ENCODE measurements around the gene ATP11B. TPM values are rescaled to one million over a fixed set of nuclear protein-coding genes. Genes with fewer than 3 reads are reported as not detected.
A peak's percentile ranks its signal among the peaks of the same experiment; 100 is the strongest.

Gene ATP11B
- total and polyA plus RNA-seq, 9 of the 15 experiments (the other 6 are each of a cell fraction or from before 2014, with no cell fraction given): 11.9 to 68.7 (median 41.8) TPM

DNA sequence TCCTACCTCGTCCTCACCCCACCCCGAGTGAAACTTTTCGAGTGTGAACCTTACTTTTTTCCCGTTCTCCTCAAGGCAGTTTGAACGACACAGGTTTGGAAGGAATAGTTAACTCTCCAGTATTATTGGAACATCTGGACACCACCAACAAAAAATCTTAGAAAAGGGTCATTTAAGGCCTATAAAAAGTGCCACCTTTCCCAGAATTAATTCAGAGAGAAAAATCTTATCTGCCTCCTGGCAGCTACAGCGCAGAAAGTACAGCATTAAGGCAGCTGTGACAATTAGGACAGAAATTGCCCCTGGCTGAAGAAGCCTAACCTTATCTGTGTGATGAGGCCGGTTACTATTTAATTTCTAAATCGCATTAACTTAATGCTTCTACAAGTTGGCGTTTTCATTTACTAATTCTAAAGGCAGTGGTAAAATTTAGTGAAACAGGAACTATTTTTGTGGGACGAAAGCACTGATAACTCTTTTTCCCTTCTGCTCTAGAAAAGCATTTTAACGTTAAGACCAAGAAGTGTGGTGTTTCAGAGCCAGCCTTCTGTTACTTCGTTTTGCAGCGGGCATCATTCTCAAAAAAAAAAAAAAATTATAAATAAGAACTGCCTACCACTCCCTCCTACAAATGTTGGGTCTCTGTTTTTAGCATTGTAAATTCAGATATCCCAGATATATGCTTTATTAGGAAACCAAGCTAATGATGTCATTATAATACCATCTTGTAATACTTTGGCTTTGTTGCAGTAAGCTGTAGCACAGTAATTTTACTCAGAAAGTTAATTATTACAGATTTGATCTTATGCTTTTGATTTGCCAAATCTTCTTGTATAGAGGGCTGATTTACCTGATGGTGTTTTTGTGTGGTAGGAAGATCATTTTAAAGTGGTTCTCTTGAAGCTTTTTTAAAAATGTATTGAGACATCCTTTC lies 1.4 kb downstream of the ATP11B start:
- Histone ChIP-seq H3K4me1 (replicated peaks in 1 of 2; ENCODE audit: control insufficient read depth in 2 of 2, insufficient read depth in 2 of 2, low read length in 2 of 2) (peaks cover 10% of the 10 kb centered on the region in 2 experiments; a peak in 4 of 5 replicates), H3K4me3 (peak overlapping the region; percentile 82), H3K79me2 (ENCODE audit: control insufficient read depth, insufficient read depth, low read length) (peaks cover 67% of the 10 kb centered on the region), H3K4me2 (ENCODE audit: insufficient read depth, low read length) (peak overlapping the region; percentile 99), H3K36me3 (ENCODE audit: control insufficient read depth, insufficient read depth, low read length) (no peaks in the 10 kb centered on the region; the same call in 2 of the 3 replicates), H3K9me3 (replicated peaks; ENCODE audit: control insufficient read depth, insufficient read depth, low read depth, low read length) (no peaks in the 10 kb centered on the region), H3K9ac (ENCODE audit: insufficient read depth in 1 of 2, low read depth in 2 of 2, low read length in 2 of 2) (peak overlapping the region; percentile 96 to 99), H3K27ac (ENCODE audit: extremely low read depth, low read depth, low read length) (peak overlapping the region; percentile 97), H4K20me1 (replicated peaks; ENCODE audit: control insufficient read depth, insufficient read depth, low read length) (no peaks in the 10 kb centered on the region), H3K27me3 (ENCODE audit: control insufficient read depth in 2 of 2, insufficient read depth in 2 of 2, low read length in 2 of 2) (no peaks in the 10 kb centered on the region), H2AFZ (ENCODE audit: low read depth, low read length) (peak overlapping the region; percentile 81), H3K9me1 (ENCODE audit: control insufficient read depth, insufficient read depth, low read length) (no peaks in the 10 kb centered on the region)
- FAIRE-seq: peak; percentile 61
- in situ Hi-C loops (cut with MboI) (loop anchor here (5.0 kb wide), 1 partner anchor 77 kb away; no protein-coding TSS in a partner anchor), intact Hi-C loops (cut with micrococcal nuclease) (loop anchor here (10.0 kb wide), 1 partner anchor 300 kb away; the partner anchor contains the start of gene MCCC1)
- peak in 2 of 4 experiments; percentile 18 to 46 for DNase-seq (ENCODE audit: extremely low read depth in 1 of 4, low spot score in 3 of 4)
- peak; percentile 19 for ATAC-seq
- 2% methylated on average over 13 of the region's 13 CpGs for WGBS (ENCODE audit: insufficient coverage, low coverage, missing lambda C conversion rate)
- ChIA-PET CTCF (ENCODE audit: low intra/inter-chr PET ratio) (no interaction called here), POLR2A (interaction anchor here (0.5 to 1.9 kb wide), 13 partner anchors 9 to 199 kb away, joined by 3 to 6 read pairs (median 4); no protein-coding TSS in a partner anchor)
- BruUV-seq (replicated peaks): no TSS peak
- no peak for TF ChIP-seq HCFC1 (IDR thresholded peaks at IDR 0.05; ENCODE audit: low read depth, low read length)
- no peak for TF ChIP-seq PHF21A (IDR thresholded peaks at IDR 0.05; ENCODE audit: borderline replicate concordance, low read depth)
- TF ChIP-seq ZNF224 (CRISPR knock-in tag; IDR thresholded peaks at IDR 0.05): no peak
- no peak for TF ChIP-seq FOXP1 (CRISPR knock-in tag; IDR thresholded peaks at IDR 0.05)
- TF ChIP-seq RBM39 (optimal IDR thresholded peaks at IDR 0.05; ENCODE audit: low read depth, low read length): no peak
- no peak for TF ChIP-seq ZNF699 (CRISPR knock-in tag; IDR thresholded peaks at IDR 0.05; ENCODE audit: insufficient replicate concordance)
- no peak for TF ChIP-seq ZFX (CRISPR knock-in tag; IDR thresholded peaks at IDR 0.05)
- TF ChIP-seq, protein P1, sequence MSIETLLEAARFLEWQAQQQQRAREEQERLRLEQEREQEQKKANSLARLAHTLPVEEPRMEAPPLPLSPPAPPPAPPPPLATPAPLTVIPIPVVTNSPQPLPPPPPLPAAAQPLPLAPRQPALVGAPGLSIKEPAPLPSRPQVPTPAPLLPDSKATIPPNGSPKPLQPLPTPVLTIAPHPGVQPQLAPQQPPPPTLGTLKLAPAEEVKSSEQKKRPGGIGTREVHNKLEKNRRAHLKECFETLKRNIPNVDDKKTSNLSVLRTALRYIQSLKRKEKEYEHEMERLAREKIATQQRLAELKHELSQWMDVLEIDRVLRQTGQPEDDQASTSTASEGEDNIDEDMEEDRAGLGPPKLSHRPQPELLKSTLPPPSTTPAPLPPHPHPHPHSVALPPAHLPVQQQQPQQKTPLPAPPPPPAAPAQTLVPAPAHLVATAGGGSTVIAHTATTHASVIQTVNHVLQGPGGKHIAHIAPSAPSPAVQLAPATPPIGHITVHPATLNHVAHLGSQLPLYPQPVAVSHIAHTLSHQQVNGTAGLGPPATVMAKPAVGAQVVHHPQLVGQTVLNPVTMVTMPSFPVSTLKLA (conservative IDR thresholded peaks at IDR 0.05): 0 out of 4 replicates have a peak, but pooled peaks of 1 of the 2 experiments have one; percentile 10
- TF ChIP-seq, protein P2, sequence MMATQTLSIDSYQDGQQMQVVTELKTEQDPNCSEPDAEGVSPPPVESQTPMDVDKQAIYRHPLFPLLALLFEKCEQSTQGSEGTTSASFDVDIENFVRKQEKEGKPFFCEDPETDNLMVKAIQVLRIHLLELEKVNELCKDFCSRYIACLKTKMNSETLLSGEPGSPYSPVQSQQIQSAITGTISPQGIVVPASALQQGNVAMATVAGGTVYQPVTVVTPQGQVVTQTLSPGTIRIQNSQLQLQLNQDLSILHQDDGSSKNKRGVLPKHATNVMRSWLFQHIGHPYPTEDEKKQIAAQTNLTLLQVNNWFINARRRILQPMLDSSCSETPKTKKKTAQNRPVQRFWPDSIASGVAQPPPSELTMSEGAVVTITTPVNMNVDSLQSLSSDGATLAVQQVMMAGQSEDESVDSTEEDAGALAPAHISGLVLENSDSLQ (IDR thresholded peaks at IDR 0.05): no peak
- TF ChIP-seq SMARCB1 (IDR thresholded peaks at IDR 0.05; ENCODE audit: insufficient read length, low read depth): no peak
- TF ChIP-seq, protein P3, sequence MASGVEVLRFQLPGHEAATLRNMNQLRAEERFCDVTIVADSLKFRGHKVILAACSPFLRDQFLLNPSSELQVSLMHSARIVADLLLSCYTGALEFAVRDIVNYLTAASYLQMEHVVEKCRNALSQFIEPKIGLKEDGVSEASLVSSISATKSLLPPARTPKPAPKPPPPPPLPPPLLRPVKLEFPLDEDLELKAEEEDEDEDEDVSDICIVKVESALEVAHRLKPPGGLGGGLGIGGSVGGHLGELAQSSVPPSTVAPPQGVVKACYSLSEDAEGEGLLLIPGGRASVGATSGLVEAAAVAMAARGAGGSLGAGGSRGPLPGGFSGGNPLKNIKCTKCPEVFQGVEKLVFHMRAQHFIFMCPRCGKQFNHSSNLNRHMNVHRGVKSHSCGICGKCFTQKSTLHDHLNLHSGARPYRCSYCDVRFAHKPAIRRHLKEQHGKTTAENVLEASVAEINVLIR (CRISPR knock-in tag; IDR thresholded peaks at IDR 0.05): no peak
- TF ChIP-seq, protein P4, sequence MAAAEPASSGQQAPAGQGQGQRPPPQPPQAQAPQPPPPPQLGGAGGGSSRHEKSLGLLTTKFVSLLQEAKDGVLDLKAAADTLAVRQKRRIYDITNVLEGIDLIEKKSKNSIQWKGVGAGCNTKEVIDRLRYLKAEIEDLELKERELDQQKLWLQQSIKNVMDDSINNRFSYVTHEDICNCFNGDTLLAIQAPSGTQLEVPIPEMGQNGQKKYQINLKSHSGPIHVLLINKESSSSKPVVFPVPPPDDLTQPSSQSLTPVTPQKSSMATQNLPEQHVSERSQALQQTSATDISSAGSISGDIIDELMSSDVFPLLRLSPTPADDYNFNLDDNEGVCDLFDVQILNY (CRISPR knock-in tag; IDR thresholded peaks at IDR 0.05): no peak
- TF ChIP-seq ZBED1 (IDR thresholded peaks at IDR 0.05): no peak
- no peak for TF ChIP-seq KLF6 (CRISPR knock-in tag; IDR thresholded peaks at IDR 0.05; ENCODE audit: borderline replicate concordance)
- TF ChIP-seq LARP7 (IDR thresholded peaks at IDR 0.05): no peak
- no peak for TF ChIP-seq PHB2 (IDR thresholded peaks at IDR 0.05; ENCODE audit: low read depth)
